Suprapubic skin (tissue), 4 donors: ENCODE data around the gene MBOAT7.

Experiments used
- CTCF ChIP-seq, 2 donors: fragments of 200-600 bp in 1 of 2; fragments of 450-650 bp in 1 of 2; sonication (generic) in 1 of 2; IDR thresholded peaks; one replicate each; pipeline ENCODE4 v1.5.1; 2016 to 2019; ENCODE audit warnings: antibody characterized with exemption in 2 of 2, mild to moderate bottlenecking in 1 of 2, moderate library complexity in 1 of 2
- POLR2A ChIP-seq, 2 donors: fragments of 450-650 bp; IDR thresholded peaks; one replicate each; pipeline ENCODE4 v1.6.1; 2017; ENCODE audit warnings: antibody characterized with exemption in 2 of 2, mild to moderate bottlenecking in 2 of 2, moderate library complexity in 2 of 2
- POLR2AphosphoS5 ChIP-seq, 3 donors: sonication (generic); formaldehyde crosslinking; IDR thresholded peaks; one replicate each; pipeline ENCODE4 v1.6.1; 2017; ENCODE audit warnings: antibody characterized with exemption in 3 of 3

GRCh38 chr19:54178581-54179261, 10.7 kb downstream of the MBOAT7 start:
- TF ChIP-seq POLR2AphosphoS5 (IDR thresholded peaks at IDR 0.05) (no peak), POLR2A (IDR thresholded peaks at IDR 0.05) (no peak), CTCF (IDR thresholded peaks at IDR 0.05) (no peak)
